Measurements from ENCODE around the gene CTBP1.
"Not testable (repeated sequence)": the region's sequence is repeated elsewhere in the genome, so short reads cannot be mapped to it uniquely, and the experiment has no call there.

CTBP1 gene

GRCh38 chr4:1248245-1249147 is at the start of gene CTBP1:
CTBP1 (minus strand) TSS chr4:1249130; CDS start chr4:1241331, 7,799 bp downstream.
- DNase-seq (ENCODE audit: low spot score): peak; percentile 99

GRCh38 chr4:1298461-1298860 is 49.5 kb upstream of the CTBP1 start:
- DNase-seq (ENCODE audit: low spot score): no peak

DNA sequence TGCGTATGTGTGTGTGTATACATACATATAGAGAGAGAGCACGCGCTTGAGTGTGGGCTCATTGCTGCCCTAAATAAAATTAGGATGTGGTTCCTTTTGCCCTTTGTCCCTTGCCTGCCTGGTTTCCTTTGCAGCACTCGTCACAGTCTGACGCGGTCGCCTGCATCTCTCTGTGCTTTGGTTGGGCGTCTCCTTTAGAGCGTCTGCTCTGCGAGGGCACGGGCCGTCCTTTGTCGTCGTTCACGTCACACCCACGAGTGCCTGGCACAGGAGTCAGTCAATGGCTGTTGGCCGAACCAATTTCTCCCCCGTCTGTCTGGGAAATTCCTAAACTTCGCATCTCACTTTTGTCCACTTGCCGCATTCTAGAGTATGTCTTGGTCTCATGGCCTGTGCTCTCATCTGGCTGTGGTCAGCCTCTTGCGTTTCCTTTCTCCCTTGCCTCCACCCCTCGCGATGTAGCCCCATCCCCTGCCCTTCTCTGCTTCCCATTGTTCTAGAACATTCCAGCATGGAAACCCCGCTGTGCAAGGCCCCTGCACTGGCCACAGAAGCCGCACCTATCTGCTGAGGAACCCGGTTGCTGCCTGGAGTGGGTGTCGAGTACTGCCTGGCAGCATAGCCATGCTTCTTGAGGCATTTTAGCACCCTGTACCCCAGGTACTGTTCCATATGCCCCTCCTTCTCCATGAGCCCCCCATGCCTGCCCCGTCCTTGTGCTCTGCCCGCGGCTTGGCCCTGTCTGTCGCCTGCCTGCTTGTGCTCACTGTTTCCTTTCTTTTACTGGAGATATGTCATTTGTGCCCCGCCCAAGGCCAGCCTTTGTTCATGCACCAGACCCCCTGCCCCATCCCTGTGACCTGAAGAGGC is 48.8 kb upstream of the CTBP1 start:
- DNase-seq (ENCODE audit: low spot score): no peak

DNA sequence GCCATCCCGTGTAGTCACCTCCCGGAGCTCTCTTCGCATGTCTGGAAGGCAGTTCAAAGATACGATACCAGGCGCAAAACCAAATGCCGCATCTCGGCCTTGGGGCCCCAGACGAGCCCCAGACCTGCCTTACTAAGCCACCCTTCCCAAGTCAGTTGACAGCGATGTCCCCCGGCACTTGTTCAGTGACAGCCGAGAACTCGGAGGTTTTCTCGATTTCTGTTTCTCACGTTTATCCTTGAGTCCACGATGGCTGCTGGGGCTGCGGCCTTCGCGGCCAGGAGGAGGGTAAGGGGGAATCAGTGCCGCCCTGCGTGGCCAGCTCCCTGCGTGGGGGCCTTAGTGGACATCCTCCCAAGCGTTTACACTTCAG is 48.1 kb upstream of the CTBP1 start:
- DNase-seq (ENCODE audit: low spot score): no peak

- DNase-seq (ENCODE audit: low spot score): no peak
Observed at GRCh38 chr4:1296324-1297022, 47.5 kb upstream of the CTBP1 start.

GRCh38 chr4:1295405-1296055 is 46.6 kb upstream of the CTBP1 start:
- DNase-seq (ENCODE audit: low spot score): no peak

- no peak for DNase-seq (ENCODE audit: low spot score)
Observed at GRCh38 chr4:1294891-1295290, 46.0 kb upstream of the CTBP1 start.

DNA sequence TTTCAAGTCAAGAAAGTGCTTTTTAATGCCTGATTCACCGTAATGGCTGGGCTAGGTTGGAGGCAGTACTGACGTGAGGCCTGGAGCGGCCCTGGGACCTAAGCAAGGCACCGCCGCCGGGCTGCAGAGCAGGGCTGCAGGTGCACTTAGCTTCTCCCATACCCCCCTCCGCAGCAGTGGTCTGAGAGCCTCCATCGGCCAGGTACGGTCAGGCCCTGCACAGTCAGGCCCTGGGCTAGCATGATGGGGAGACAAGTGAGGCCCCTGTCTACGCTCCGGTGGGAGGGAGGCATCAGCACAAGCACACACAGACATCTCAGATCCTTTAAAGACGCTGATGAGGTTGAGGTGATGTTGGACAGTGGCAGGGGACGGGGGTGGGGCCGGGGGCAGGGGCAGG is 45.5 kb upstream of the CTBP1 start:
- DNase-seq (ENCODE audit: low spot score): no peak

DNA sequence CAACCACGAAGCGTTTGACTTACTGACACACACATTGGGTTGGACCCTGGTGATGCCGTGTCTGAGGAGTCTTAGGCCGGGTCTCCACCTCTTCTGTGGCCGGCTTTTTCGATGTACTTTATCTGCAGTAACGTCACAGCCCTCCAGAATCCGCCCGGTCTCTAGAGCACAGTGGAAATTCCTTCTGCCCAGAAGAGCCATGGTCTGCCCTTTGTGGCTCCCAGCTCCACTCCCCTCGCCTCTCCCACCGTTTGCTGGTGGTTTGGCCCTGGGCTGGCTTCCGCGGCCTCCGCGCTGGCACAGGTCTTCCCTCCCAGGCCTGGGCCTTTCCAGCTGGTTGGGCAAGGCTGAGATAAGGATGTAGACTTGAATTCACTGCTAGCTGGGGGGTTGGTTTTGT is 45.1 kb upstream of the CTBP1 start:
- no peak for DNase-seq (ENCODE audit: low spot score)

DNA sequence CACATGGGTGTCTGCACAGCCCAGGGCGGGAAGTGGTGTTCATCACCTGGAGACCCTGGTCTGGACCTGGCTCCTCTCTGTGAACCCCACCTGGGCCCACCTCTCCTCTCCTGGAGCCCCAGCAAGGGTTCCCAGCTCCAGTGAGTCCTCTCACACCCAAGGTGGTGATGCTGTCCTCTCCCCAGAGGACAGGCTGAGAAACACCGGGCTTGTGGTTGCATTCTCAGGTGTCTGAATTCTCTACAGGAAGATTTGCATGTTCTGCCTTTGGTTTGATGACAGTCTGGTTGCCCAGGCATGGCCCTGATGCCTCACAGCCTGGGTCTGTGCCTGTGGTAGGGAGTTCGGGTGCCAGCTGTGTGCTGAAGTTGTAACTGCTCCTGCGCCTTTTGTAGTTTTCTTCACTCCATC is 44.6 kb upstream of the CTBP1 start:
- peak; percentile 61 for DNase-seq (ENCODE audit: low spot score)

GRCh38 chr4:1292703-1293011 is 43.7 kb upstream of the CTBP1 start:
- DNase-seq (ENCODE audit: low spot score): not testable (repeated sequence)

- DNase-seq (ENCODE audit: low spot score): no peak
Observed at GRCh38 chr4:1291996-1292702, 43.2 kb upstream of the CTBP1 start.

GRCh38 chr4:1291091-1291490 is 42.2 kb upstream of the CTBP1 start:
- no peak for DNase-seq (ENCODE audit: low spot score)

DNA sequence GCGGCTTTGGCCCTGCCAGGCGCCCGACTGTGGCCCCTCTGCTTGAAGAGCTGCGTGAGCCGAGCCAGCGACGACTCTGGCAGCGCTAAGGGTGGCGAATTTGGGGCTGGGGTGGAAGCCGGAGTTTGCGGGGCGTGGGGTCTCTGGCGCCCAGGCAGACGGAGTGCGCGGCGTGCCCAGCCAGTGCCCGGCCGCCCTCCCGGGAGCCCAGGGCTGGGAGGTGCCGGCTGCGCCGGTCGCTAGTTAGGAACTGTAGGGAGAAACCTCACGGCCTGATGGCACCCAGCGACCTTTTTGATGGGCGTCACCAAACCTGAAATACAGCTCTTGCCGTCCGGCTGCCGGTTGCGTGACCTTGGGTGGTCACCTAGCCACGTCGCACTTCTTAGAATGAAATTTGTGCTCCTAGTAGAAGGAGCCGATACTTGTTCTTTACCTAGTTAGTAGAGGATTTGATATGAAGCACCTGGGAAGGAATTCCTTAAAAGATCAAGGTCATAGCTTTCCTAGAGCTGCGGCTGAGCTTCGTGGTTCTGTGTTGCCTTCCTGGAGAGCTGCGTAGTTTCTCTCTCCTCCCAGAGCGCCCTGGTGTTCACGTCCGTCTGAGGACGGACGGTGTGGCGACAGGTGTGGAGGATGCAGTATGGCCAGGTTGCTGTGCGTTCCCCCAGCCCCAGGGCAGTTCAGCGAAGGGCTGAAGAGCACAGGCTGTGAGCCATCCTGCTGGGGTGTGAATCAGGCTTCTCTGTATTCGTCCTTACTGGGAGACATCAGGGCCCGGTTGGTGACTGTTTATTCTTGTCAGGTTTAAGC is 41.4 kb upstream of the CTBP1 start:
- peak; percentile 46 for DNase-seq (ENCODE audit: low spot score)

- peak; percentile 100 for DNase-seq (ENCODE audit: low spot score)
Observed at GRCh38 chr4:1289207-1290164, 40.6 kb upstream of the CTBP1 start, which contains the start of gene MAEA. MAEA (plus strand) TSS chr4:1289891; CDS start chr4:1289914, 23 bp downstream.

DNA sequence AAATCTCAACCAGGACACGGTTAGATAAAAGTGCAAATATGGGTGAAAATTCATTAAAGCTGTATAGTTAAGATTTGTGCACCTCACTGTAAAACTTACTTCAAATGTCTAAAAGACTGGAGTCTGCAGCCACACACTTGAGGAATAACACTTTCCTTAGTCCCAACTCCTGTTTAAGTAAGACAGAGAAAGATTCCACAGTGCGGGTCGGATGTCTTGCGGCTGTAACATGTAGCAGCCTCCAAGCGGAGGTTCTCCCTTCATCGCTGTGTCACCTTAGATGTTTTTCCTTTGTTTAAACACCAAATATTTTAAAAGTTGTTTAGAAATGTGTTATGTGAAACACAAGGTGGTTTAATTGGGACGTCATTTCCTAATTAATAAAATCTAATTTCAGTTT is 39.9 kb upstream of the CTBP1 start:
- no peak for DNase-seq (ENCODE audit: low spot score)

- no peak for DNase-seq (ENCODE audit: low spot score)
Observed at GRCh38 chr4:1285790-1286553, 37.0 kb upstream of the CTBP1 start.

- no peak for DNase-seq (ENCODE audit: low spot score)
Observed at GRCh38 chr4:1285151-1285789, 36.3 kb upstream of the CTBP1 start.
